DND-41 (cell line): Measurements from ENCODE around the gene NEU4.

ENCODE experiments used
- EZH2 ChIP-seq: IDR thresholded peaks from 3 replicates; pipeline ENCODE4 v1.6.1; 2012; ENCODE audit warnings: borderline replicate concordance, low read depth, mild to moderate bottlenecking, moderate library complexity, low read length, inconsistent platforms; ENCODE audit not compliant: severe bottlenecking
- TF ChIP-seq, protein P1 (sequence below): IDR thresholded peaks from 2 replicates; pipeline ENCODE4 v1.5.1; 2012; ENCODE audit warnings: borderline replicate concordance, low read length, moderate library complexity, mild to moderate bottlenecking; ENCODE audit not compliant: poor library complexity, severe bottlenecking; ENCODE audit errors: extremely low read depth

GRCh38 chr2:241835611-241836010 is 26.6 kb downstream of the NEU4 start:
- TF ChIP-seq, protein P1, sequence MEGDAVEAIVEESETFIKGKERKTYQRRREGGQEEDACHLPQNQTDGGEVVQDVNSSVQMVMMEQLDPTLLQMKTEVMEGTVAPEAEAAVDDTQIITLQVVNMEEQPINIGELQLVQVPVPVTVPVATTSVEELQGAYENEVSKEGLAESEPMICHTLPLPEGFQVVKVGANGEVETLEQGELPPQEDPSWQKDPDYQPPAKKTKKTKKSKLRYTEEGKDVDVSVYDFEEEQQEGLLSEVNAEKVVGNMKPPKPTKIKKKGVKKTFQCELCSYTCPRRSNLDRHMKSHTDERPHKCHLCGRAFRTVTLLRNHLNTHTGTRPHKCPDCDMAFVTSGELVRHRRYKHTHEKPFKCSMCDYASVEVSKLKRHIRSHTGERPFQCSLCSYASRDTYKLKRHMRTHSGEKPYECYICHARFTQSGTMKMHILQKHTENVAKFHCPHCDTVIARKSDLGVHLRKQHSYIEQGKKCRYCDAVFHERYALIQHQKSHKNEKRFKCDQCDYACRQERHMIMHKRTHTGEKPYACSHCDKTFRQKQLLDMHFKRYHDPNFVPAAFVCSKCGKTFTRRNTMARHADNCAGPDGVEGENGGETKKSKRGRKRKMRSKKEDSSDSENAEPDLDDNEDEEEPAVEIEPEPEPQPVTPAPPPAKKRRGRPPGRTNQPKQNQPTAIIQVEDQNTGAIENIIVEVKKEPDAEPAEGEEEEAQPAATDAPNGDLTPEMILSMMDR, result no peak
- TF ChIP-seq EZH2, result no peak
